Measurements from ENCODE around the gene ART1. TPM values are rescaled to one million over a fixed set of nuclear protein-coding genes. Genes with fewer than 3 reads are reported as not detected.

Gene ART1
- polyA plus RNA-seq, 1 donor (not counting 4 experiments of a cell fraction or from before 2014, with no cell fraction given): not detected

- Histone ChIP-seq H3K79me2 (ENCODE audit: control insufficient read depth, insufficient read depth, low read length) (no peaks in the 10 kb centered on the region), H3K27ac (ENCODE audit: control insufficient read depth, insufficient read depth, low read length) (no peak overlapping the region), H3K4me2 (ENCODE audit: control insufficient read depth, extremely low read depth, insufficient read depth, low read depth, low read length) (no peak overlapping the region), H3K9ac (ENCODE audit: control insufficient read depth, extremely low read depth, insufficient read depth, low read length) (no peak overlapping the region), H3K9me1 (ENCODE audit: control insufficient read depth, extremely low read depth, insufficient read depth, low read length) (no peaks in the 10 kb centered on the region), H2AFZ (ENCODE audit: control insufficient read depth, low read length) (no peak overlapping the region), H3K27me3 (ENCODE audit: control insufficient read depth, extremely low read depth, insufficient read depth, low read length) (no peaks in the 10 kb centered on the region), H4K20me1 (ENCODE audit: control insufficient read depth, extremely low read depth, insufficient read depth, low read length) (no peaks in the 10 kb centered on the region), H3K4me3 (ENCODE audit: control insufficient read depth in 2 of 3, extremely low read depth in 1 of 3, insufficient read depth in 2 of 3, low read depth in 1 of 3, low read length in 3 of 3) (no peak overlapping the region), H3K9me3 (ENCODE audit: control insufficient read depth, low read depth, low read length) (no peaks in the 10 kb centered on the region), H3K36me3 (ENCODE audit: control insufficient read depth in 2 of 2, extremely low read depth in 1 of 2, insufficient read depth in 2 of 2, low read length in 2 of 2) (peaks cover 25 to 27% of the 10 kb centered on the region in 2 experiments), H3K4me1 (ENCODE audit: control insufficient read depth, extremely low read depth, insufficient read depth, low read length) (no peaks in the 10 kb centered on the region)
- no peak for TF ChIP-seq CTCF (optimal IDR thresholded peaks at IDR 0.05 in 1 of 3, IDR thresholded peaks at IDR 0.05 in 1 of 3, conservative IDR thresholded peaks at IDR 0.05 in 1 of 3; ENCODE audit: extremely low read depth in 1 of 3, insufficient read depth in 2 of 3, low read length in 3 of 3)
- TF ChIP-seq EZH2 (IDR thresholded peaks at IDR 0.05; ENCODE audit: low read length): no peak
- no peak for DNase-seq (ENCODE audit: low read depth, low spot score)
- FAIRE-seq: no peak
- dilution Hi-C loops (cut with MboI; ENCODE audit: extremely low pct_ligation_motif_present, low sequenced_read_pairs): no loop called here
Observed at GRCh38 chr11:3685923-3686322, 41.0 kb downstream of the ART1 start.

GRCh38 chr11:3686751-3687150, 41.8 kb downstream of the ART1 start:
- dilution Hi-C loops (cut with MboI; ENCODE audit: extremely low pct_ligation_motif_present, low sequenced_read_pairs): no loop called here
- Histone ChIP-seq H2AFZ (ENCODE audit: control insufficient read depth, low read length) (no peak overlapping the region), H3K9me3 (ENCODE audit: control insufficient read depth, low read depth, low read length) (no peaks in the 10 kb centered on the region), H3K9ac (ENCODE audit: control insufficient read depth, extremely low read depth, insufficient read depth, low read length) (no peak overlapping the region), H4K20me1 (ENCODE audit: control insufficient read depth, extremely low read depth, insufficient read depth, low read length) (no peaks in the 10 kb centered on the region), H3K9me1 (ENCODE audit: control insufficient read depth, extremely low read depth, insufficient read depth, low read length) (no peaks in the 10 kb centered on the region), H3K27ac (ENCODE audit: control insufficient read depth, insufficient read depth, low read length) (no peak overlapping the region), H3K79me2 (ENCODE audit: control insufficient read depth, insufficient read depth, low read length) (no peaks in the 10 kb centered on the region), H3K4me2 (ENCODE audit: control insufficient read depth, extremely low read depth, insufficient read depth, low read depth, low read length) (no peak overlapping the region), H3K36me3 (ENCODE audit: control insufficient read depth in 2 of 2, extremely low read depth in 1 of 2, insufficient read depth in 2 of 2, low read length in 2 of 2) (peaks cover 26 to 30% of the 10 kb centered on the region in 2 experiments), H3K27me3 (ENCODE audit: control insufficient read depth, extremely low read depth, insufficient read depth, low read length) (no peaks in the 10 kb centered on the region), H3K4me1 (ENCODE audit: control insufficient read depth, extremely low read depth, insufficient read depth, low read length) (no peaks in the 10 kb centered on the region), H3K4me3 (ENCODE audit: control insufficient read depth in 2 of 3, extremely low read depth in 1 of 3, insufficient read depth in 2 of 3, low read depth in 1 of 3, low read length in 3 of 3) (no peak overlapping the region)
- TF ChIP-seq CTCF (optimal IDR thresholded peaks at IDR 0.05 in 1 of 3, IDR thresholded peaks at IDR 0.05 in 1 of 3, conservative IDR thresholded peaks at IDR 0.05 in 1 of 3; ENCODE audit: extremely low read depth in 1 of 3, insufficient read depth in 2 of 3, low read length in 3 of 3) (no peak), EZH2 (IDR thresholded peaks at IDR 0.05; ENCODE audit: low read length) (no peak)
- DNase-seq (ENCODE audit: low read depth, low spot score) (no peak), FAIRE-seq (no peak)
